GM23338 (cell line): ENCODE results near the gene CSNK2B. TPM values are rescaled to one million over a fixed set of nuclear protein-coding genes. Genes with fewer than 3 reads are reported as not detected.

Source experiments
- ATAC-seq: fragments of 200-7000 bp; cut with Tn5 transposase; 3 replicates; pipeline ENCODE4 v1.9.1; 2020
- DNase-seq: peaks from one replicate; pipeline ENCODE4 v3.0.0-alpha.2; 2015; ENCODE audit warnings: low spot score
- H2AFZ ChIP-seq: fragments of 200-600 bp; sonication (generic); 2 replicates; pipeline ENCODE4 v1.8.0; 2016; ENCODE audit warnings: antibody characterized with exemption, mild to moderate bottlenecking, moderate library complexity
- H3F3A ChIP-seq: fragments of 200-600 bp; sonication (generic); replicated peaks from 2 replicates; pipeline ENCODE4 v1.8.0; 2017; ENCODE audit warnings: antibody characterized with exemption, mixed run types, low read depth
- H3K27ac ChIP-seq: fragments of 200-600 bp; sonication (generic); 2 replicates; pipeline ENCODE4 v1.6.1; 2016; ENCODE audit warnings: low read depth
- H3K27me3 ChIP-seq: fragments of 200-600 bp; sonication (generic); 2 replicates; pipeline ENCODE4 v1.8.0; 2016; ENCODE audit warnings: mild to moderate bottlenecking, mixed run types, moderate library complexity; ENCODE audit not compliant: insufficient read depth
- H3K36me3 ChIP-seq: fragments of 200-600 bp; sonication (generic); 2 replicates; pipeline ENCODE4 v1.8.0; 2016; ENCODE audit warnings: mild to moderate bottlenecking; ENCODE audit not compliant: insufficient read depth
- H3K4me1 ChIP-seq: fragments of 200-600 bp; sonication (generic); 2 replicates; pipeline ENCODE4 v1.8.0; 2016; ENCODE audit warnings: mild to moderate bottlenecking, moderate library complexity; ENCODE audit not compliant: insufficient read depth
- H3K4me2 ChIP-seq: fragments of 200-600 bp; sonication (generic); 2 replicates; pipeline ENCODE4 v1.7.1; 2017; ENCODE audit warnings: mixed run types
- H3K4me3 ChIP-seq: fragments of 200-600 bp; sonication (generic); 2 replicates; pipeline ENCODE4 v1.6.1; 2016; ENCODE audit warnings: mixed run types
- H3K79me2 ChIP-seq: fragments of 200-600 bp; sonication (generic); replicated peaks from 2 replicates; pipeline ENCODE4 v1.8.0; 2017; ENCODE audit warnings: mild to moderate bottlenecking; ENCODE audit not compliant: insufficient read depth
- H3K9me2 ChIP-seq: fragments of 200-600 bp; sonication (generic); 2 replicates; pipeline ENCODE4 v1.8.0; 2017; ENCODE audit not compliant: insufficient read depth
- H4K20me1 ChIP-seq: fragments of 200-600 bp; sonication (generic); replicated peaks from 2 replicates; pipeline ENCODE4 v1.8.0; 2017; ENCODE audit warnings: mild to moderate bottlenecking; ENCODE audit not compliant: insufficient read depth
- H3K27ac Mint-ChIP-seq: 2 replicates; pipeline ENCODE4 v1.8.0; 2020; ENCODE audit warnings: inconsistent platforms, mild to moderate bottlenecking, moderate library complexity, mixed read lengths
- H3K27me3 Mint-ChIP-seq: 3 replicates; pipeline ENCODE4 v1.8.0; 2022; ENCODE audit warnings: low read depth, mild to moderate bottlenecking, moderate library complexity, mixed read lengths, inconsistent platforms; ENCODE audit not compliant: insufficient read depth, poor library complexity
- H3K36me3 Mint-ChIP-seq: 3 replicates; pipeline ENCODE4 v1.8.0; 2021; ENCODE audit warnings: low read depth, mild to moderate bottlenecking, inconsistent platforms, moderate library complexity, mixed read lengths
- H3K4me1 Mint-ChIP-seq: 3 replicates; pipeline ENCODE4 v1.8.0; 2020; ENCODE audit warnings: mild to moderate bottlenecking, inconsistent platforms, mixed read lengths
- H3K4me3 Mint-ChIP-seq: 3 replicates; pipeline ENCODE4 v1.8.0; 2021; ENCODE audit warnings: moderate library complexity, mild to moderate bottlenecking, inconsistent platforms, mixed read lengths
- H3K9me3 Mint-ChIP-seq: 3 replicates; pipeline ENCODE4 v1.8.0; 2020; ENCODE audit warnings: moderate library complexity, mild to moderate bottlenecking, inconsistent platforms, mixed read lengths
- CREB1 ChIP-seq: fragments of 250-450 bp; sonication (Bioruptor Pico); IDR thresholded peaks from 2 replicates; pipeline ENCODE4 v1.5.0; 2020; ENCODE audit warnings: low read depth, mild to moderate bottlenecking, moderate library complexity
- JUNB ChIP-seq: IDR thresholded peaks from one replicate; pipeline ENCODE4 v1.6.1; 2016; ENCODE audit warnings: antibody characterized with exemption; ENCODE audit not compliant: unreplicated experiment
- STAT1 ChIP-seq: IDR thresholded peaks from one replicate; pipeline ENCODE4 v1.6.1; 2016; ENCODE audit warnings: antibody characterized with exemption; ENCODE audit not compliant: unreplicated experiment
- ZNF114 ChIP-seq: fragments of 250-450 bp; sonication (Bioruptor Pico); IDR thresholded peaks from 2 replicates; pipeline ENCODE4 v1.5.0; 2020; ENCODE audit warnings: mild to moderate bottlenecking, moderate library complexity
- ZNF331 ChIP-seq: fragments of 250-450 bp; sonication (Bioruptor Pico); IDR thresholded peaks from 2 replicates; pipeline ENCODE4 v1.5.0; 2020; ENCODE audit warnings: low read depth, mild to moderate bottlenecking, moderate library complexity
- polyA plus RNA-seq: library from polyadenylated mRNA; unstranded; fragments of >200 nt; fragmentation: Nextera tagmentation; extraction: Ambion mirVana; gene quantifications from 2 replicates; pipeline ENCODE4 v1.2.1, GENCODE V29; 2016
- total RNA-seq: library from RNA; depleted of rRNA; stranded (reverse); fragments of >200 nt; shearing (Covaris generic); gene quantifications from 2 replicates; pipeline ENCODE4 v1.2.3, GENCODE V29; 2014
- TF ChIP-seq, protein P1 (sequence below), 2 experiments: fragments of 200-600 bp in 1 of 2; sonication (generic) in 1 of 2; conservative IDR thresholded peaks; 2 replicates each; pipeline versions ENCODE4 v1.5.1 to v1.6.1; 2016 to 2017; ENCODE audit warnings: antibody characterized with exemption in 2 of 2, low read depth in 2 of 2, mild to moderate bottlenecking in 2 of 2, moderate library complexity in 1 of 2
- TF ChIP-seq, protein P2 (sequence below): IDR thresholded peaks from one replicate; pipeline ENCODE4 v1.6.1; 2018; ENCODE audit warnings: antibody characterized with exemption; ENCODE audit not compliant: unreplicated experiment

Gene CSNK2B
- total and polyA plus RNA-seq, 2 experiments from 2014 or later: 260 to 271 TPM

- Histone ChIP-seq H3K4me3 (no peak overlapping the region), H3K4me1 (no peaks in the 10 kb centered on the region), H3K36me3 (peaks cover 50% of the 10 kb centered on the region), H3K79me2 (no peaks in the 10 kb centered on the region), H2AFZ (no peak overlapping the region), H3K27ac (no peak overlapping the region), H4K20me1 (peaks cover 25% of the 10 kb centered on the region), H3K9me2 (no peaks in the 10 kb centered on the region), H3K4me2 (no peak overlapping the region), H3F3A (peaks cover 51% of the 10 kb centered on the region), H3K27me3 (no peaks in the 10 kb centered on the region)
- no peak overlapping the region for H3K27ac Mint-ChIP-seq
- H3K36me3 Mint-ChIP-seq: peaks cover 83% of the 10 kb centered on the region
- no peaks in the 10 kb centered on the region for H3K4me1 Mint-ChIP-seq
- H3K9me3 Mint-ChIP-seq: no peaks in the 10 kb centered on the region
- DNase-seq (no peak), ATAC-seq (peak; percentile 30)
- H3K27me3 Mint-ChIP-seq: peaks cover 6% of the 10 kb centered on the region
- H3K4me3 Mint-ChIP-seq: no peak overlapping the region
- TF ChIP-seq STAT1 (no peak), JUNB (no peak), ZNF114 (CRISPR knock-in tag) (no peak)
Observed at GRCh38 chr6:31639449-31639861, 26.4 kb upstream of the CSNK2B start.

DNA sequence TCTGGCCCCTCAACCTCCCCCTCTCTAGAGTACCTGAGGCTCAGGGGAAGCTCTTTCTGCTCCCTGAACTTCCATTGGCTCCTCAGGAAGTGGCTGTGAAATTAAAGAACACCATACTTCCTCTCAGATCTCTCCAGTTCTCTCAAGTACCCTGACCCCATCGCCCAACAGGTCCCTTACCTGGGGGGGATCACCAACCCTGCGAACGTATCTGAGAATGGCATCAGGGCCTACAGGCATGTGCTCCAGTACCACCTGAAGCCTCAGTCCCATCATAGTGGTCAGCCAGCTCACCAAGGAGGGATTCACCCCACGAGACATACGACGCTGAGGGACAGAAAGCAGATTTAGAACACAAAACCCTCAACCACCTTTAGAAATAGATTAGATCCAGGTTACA is 25.3 kb upstream of the CSNK2B start:
- peaks cover 46% of the 10 kb centered on the region for H3K36me3 ChIP-seq
- H4K20me1 ChIP-seq: peaks cover 16% of the 10 kb centered on the region
- H3K4me3 Mint-ChIP-seq: no peak overlapping the region; the same call in 2 of the 3 replicates

More for the DNA sequence above, 25.3 kb upstream of the CSNK2B start:
- Histone ChIP-seq H3F3A (peaks cover 43% of the 10 kb centered on the region), H3K27ac (no peak overlapping the region), H3K4me1 (no peaks in the 10 kb centered on the region), H3K4me2 (no peak overlapping the region), H2AFZ (no peak overlapping the region), H3K27me3 (no peaks in the 10 kb centered on the region), H3K4me3 (no peak overlapping the region), H3K9me2 (no peaks in the 10 kb centered on the region), H3K79me2 (no peaks in the 10 kb centered on the region)
- H3K36me3 Mint-ChIP-seq: peaks cover 83% of the 10 kb centered on the region
- TF ChIP-seq ZNF331 (CRISPR knock-in tag): no peak
- TF ChIP-seq, protein P1, sequence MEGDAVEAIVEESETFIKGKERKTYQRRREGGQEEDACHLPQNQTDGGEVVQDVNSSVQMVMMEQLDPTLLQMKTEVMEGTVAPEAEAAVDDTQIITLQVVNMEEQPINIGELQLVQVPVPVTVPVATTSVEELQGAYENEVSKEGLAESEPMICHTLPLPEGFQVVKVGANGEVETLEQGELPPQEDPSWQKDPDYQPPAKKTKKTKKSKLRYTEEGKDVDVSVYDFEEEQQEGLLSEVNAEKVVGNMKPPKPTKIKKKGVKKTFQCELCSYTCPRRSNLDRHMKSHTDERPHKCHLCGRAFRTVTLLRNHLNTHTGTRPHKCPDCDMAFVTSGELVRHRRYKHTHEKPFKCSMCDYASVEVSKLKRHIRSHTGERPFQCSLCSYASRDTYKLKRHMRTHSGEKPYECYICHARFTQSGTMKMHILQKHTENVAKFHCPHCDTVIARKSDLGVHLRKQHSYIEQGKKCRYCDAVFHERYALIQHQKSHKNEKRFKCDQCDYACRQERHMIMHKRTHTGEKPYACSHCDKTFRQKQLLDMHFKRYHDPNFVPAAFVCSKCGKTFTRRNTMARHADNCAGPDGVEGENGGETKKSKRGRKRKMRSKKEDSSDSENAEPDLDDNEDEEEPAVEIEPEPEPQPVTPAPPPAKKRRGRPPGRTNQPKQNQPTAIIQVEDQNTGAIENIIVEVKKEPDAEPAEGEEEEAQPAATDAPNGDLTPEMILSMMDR (conservative IDR thresholded peaks at IDR 0.05; ENCODE audit: low read depth in 2 of 2): no peak
- TF ChIP-seq ZNF114 (CRISPR knock-in tag): no peak
- TF ChIP-seq, protein P2, sequence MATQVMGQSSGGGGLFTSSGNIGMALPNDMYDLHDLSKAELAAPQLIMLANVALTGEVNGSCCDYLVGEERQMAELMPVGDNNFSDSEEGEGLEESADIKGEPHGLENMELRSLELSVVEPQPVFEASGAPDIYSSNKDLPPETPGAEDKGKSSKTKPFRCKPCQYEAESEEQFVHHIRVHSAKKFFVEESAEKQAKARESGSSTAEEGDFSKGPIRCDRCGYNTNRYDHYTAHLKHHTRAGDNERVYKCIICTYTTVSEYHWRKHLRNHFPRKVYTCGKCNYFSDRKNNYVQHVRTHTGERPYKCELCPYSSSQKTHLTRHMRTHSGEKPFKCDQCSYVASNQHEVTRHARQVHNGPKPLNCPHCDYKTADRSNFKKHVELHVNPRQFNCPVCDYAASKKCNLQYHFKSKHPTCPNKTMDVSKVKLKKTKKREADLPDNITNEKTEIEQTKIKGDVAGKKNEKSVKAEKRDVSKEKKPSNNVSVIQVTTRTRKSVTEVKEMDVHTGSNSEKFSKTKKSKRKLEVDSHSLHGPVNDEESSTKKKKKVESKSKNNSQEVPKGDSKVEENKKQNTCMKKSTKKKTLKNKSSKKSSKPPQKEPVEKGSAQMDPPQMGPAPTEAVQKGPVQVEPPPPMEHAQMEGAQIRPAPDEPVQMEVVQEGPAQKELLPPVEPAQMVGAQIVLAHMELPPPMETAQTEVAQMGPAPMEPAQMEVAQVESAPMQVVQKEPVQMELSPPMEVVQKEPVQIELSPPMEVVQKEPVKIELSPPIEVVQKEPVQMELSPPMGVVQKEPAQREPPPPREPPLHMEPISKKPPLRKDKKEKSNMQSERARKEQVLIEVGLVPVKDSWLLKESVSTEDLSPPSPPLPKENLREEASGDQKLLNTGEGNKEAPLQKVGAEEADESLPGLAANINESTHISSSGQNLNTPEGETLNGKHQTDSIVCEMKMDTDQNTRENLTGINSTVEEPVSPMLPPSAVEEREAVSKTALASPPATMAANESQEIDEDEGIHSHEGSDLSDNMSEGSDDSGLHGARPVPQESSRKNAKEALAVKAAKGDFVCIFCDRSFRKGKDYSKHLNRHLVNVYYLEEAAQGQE: no peak
- no peak for TF ChIP-seq CREB1 (CRISPR knock-in tag)
- H3K9me3 Mint-ChIP-seq: no peaks in the 10 kb centered on the region
- no peak for ATAC-seq
- no peaks in the 10 kb centered on the region for H3K4me1 Mint-ChIP-seq
- no peak for DNase-seq
- no peak overlapping the region for H3K27ac Mint-ChIP-seq
- peaks cover 6% of the 10 kb centered on the region for H3K27me3 Mint-ChIP-seq
